ENCODE measurements around the gene NEXN. TPM values are rescaled to one million over a fixed set of nuclear protein-coding genes. Genes with fewer than 3 reads are reported as not detected.

Gene NEXN
- total RNA-seq, 2 donors from 2014 or later: 269 to 295 TPM

DNA sequence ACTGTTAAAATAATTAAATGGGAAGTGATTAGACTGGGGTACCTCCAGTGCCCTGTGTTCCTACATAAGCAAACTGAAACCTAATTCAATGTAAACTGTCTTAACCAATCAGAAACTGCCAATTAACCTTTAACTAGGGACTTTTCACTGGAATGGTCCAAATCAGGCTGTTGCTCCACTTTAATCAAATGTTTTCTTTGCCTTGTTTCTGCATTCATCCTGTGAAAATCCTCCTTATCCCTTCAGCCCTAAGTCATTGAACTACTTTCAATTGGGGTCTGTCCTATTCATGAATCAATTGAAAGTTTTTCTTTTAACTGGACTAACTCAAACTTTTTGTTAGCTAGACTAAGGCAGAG is 95.6 kb downstream of the NEXN start:
- Histone ChIP-seq H3K36me3 (no peaks in the 10 kb centered on the region), H3K27ac (peak overlapping the region; percentile 25 to 59), H3K27me3 (no peaks in the 10 kb centered on the region), H3K4me3 (no peak overlapping the region), H3K4me1 (peaks cover 0 to 39% of the 10 kb centered on the region in 2 donors), H3K9me3 (no peaks in the 10 kb centered on the region)
- no peak for DNase-seq (ENCODE audit: low spot score)
- TF ChIP-seq, protein P1, sequence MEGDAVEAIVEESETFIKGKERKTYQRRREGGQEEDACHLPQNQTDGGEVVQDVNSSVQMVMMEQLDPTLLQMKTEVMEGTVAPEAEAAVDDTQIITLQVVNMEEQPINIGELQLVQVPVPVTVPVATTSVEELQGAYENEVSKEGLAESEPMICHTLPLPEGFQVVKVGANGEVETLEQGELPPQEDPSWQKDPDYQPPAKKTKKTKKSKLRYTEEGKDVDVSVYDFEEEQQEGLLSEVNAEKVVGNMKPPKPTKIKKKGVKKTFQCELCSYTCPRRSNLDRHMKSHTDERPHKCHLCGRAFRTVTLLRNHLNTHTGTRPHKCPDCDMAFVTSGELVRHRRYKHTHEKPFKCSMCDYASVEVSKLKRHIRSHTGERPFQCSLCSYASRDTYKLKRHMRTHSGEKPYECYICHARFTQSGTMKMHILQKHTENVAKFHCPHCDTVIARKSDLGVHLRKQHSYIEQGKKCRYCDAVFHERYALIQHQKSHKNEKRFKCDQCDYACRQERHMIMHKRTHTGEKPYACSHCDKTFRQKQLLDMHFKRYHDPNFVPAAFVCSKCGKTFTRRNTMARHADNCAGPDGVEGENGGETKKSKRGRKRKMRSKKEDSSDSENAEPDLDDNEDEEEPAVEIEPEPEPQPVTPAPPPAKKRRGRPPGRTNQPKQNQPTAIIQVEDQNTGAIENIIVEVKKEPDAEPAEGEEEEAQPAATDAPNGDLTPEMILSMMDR (IDR thresholded peaks at IDR 0.05): no peak

DNA sequence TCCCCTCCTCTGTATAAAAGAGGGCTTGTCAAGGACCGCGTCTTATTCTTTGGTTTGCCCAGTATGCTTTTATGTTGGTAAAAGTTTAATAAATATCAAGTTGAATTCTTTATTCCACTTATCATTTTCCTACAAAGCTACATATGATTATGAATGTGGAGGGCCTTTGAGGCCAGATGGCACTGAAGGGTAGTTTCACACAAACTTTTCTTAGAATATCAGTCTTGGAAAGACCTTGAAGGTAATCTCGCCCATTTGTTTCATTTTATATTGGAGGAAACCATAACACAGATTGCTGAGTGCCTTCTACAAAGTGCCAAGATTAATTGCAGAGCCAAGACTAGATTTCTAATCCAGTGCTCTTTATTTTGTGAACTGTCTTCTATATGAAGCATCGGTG is 96.2 kb downstream of the NEXN start:
- H3K4me3 ChIP-seq: no peak overlapping the region
- TF ChIP-seq, protein P1 (IDR thresholded peaks at IDR 0.05): no peak
- H3K27me3 ChIP-seq: no peaks in the 10 kb centered on the region
- H3K4me1 ChIP-seq: peaks cover 0 to 39% of the 10 kb centered on the region in 2 donors
- no peak for DNase-seq (ENCODE audit: low spot score)
- no peaks in the 10 kb centered on the region for H3K9me3 ChIP-seq
- no peaks in the 10 kb centered on the region for H3K36me3 ChIP-seq
- H3K27ac ChIP-seq: peak overlapping the region; percentile 55 to 59

DNA sequence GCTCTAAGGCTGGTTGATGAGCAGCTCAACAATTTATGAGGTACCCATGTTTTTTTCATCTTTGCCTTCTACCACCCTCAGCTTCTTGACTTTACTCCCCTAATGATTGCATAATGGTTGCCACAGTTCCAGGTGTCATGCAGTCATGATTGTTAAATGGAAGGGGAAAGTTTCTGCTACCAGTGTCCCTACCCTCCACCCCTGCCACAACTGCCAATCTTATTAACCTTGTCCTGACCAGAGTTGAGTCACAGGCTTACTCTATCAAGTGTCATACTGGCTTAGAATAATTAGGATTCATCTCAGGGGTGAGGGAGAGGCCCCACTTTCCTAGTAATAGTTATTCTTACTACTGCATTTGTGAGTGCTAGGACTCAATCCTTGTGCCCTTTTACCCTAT is 98.4 kb downstream of the NEXN start:
- DNase-seq (ENCODE audit: low spot score): no peak
- Histone ChIP-seq H3K27ac (no peak overlapping the region), H3K9me3 (no peaks in the 10 kb centered on the region), H3K27me3 (no peaks in the 10 kb centered on the region), H3K4me1 (peaks cover 0 to 24% of the 10 kb centered on the region in 2 donors), H3K36me3 (no peaks in the 10 kb centered on the region), H3K4me3 (no peak overlapping the region)
- TF ChIP-seq, protein P1 (IDR thresholded peaks at IDR 0.05): no peak

DNA sequence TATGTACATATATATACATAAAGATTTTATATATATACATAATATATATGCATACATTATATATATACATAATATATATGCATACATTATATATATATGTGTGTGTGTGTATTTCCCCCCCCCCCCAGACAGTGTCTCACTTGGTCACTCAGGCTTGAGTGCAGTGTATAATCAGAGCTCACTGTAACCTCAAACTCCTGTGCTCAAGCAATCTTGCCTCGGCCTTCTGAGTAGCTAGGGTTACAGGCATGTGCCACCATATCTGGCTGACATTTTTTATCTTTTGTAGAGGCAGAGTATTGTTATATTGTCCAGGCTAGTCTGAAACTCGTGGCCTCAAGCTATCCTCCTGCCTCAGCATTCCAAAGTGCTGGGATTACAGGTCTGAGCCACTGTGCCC is 99.5 kb downstream of the NEXN start:
- no peak for DNase-seq (ENCODE audit: low spot score)
- Histone ChIP-seq H3K36me3 (peaks cover 4% of the 10 kb centered on the region), H3K9me3 (no peaks in the 10 kb centered on the region), H3K27ac (no peak overlapping the region), H3K4me1 (peaks cover 0 to 24% of the 10 kb centered on the region in 2 donors), H3K4me3 (no peak overlapping the region), H3K27me3 (no peaks in the 10 kb centered on the region)
- TF ChIP-seq, protein P1 (IDR thresholded peaks at IDR 0.05): no peak

DNA sequence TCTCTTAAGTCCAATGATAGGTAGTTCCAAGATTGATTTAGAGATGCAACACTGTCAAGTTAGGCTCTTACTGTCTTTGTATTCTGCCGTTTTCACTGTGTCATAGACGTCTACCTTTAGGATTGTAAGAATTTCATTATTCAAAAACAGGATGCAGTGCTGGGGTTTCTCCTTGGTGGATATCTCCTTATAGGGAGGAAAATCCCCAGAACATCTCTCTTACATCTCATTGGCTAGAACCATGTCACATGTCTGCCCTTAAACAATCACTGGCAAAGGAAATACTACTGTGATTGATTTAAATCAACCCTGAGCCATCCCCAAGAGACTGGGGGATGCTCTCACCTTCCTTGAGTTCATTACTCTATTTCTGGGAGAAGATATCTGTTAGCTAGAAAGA is 101.3 kb downstream of the NEXN start:
- H3K9me3 ChIP-seq: no peaks in the 10 kb centered on the region
- H3K27ac ChIP-seq: no peak overlapping the region
- H3K4me1 ChIP-seq: peaks cover 0 to 12% of the 10 kb centered on the region in 2 donors
- no peak for DNase-seq (ENCODE audit: low spot score)
- no peak overlapping the region for H3K4me3 ChIP-seq
- no peaks in the 10 kb centered on the region for H3K27me3 ChIP-seq
- TF ChIP-seq, protein P1 (IDR thresholded peaks at IDR 0.05): no peak
- H3K36me3 ChIP-seq: peaks cover 6% of the 10 kb centered on the region

DNA sequence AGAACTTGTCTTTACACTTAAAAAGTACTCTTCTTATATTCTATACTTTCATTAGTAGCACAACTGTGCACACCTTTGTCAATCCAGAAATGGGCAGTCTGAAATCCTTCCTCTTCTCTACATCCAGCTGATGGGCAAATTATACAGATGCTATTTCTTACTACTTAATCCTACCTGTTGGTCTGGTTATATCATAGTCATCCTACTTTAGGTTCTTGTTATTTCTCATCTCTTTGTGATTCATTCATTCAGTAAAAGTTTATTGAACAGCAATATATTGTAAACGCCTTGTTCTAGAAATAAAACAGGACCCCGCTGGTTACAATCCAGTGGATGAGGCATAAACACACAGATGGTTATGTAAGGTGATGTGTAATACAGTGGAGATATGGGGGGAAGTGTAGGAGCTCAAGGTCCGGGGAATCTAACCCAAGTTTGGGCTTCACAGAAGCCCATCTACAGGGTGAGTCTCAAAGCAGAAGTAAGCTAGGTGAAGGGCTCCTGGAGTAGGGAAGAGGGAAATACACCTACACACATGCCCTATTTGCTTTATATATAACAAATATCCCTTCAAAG is 102.3 kb downstream of the NEXN start:
- H3K9me3 ChIP-seq: no peaks in the 10 kb centered on the region
- TF ChIP-seq, protein P1 (IDR thresholded peaks at IDR 0.05): no peak

More for the DNA sequence above, 102.3 kb downstream of the NEXN start:
- peaks cover 6% of the 10 kb centered on the region for H3K36me3 ChIP-seq
- no peak overlapping the region for H3K4me3 ChIP-seq
- no peak for DNase-seq (ENCODE audit: low spot score)
- H3K27ac ChIP-seq: no peak overlapping the region
- H3K27me3 ChIP-seq: no peaks in the 10 kb centered on the region
- H3K4me1 ChIP-seq: peaks cover 0 to 5% of the 10 kb centered on the region in 2 donors
